IPS-18c (cell line): ENCODE results near the gene HECTD4.
"Not testable (repeated sequence)": the region's sequence is repeated elsewhere in the genome, so short reads cannot be mapped to it uniquely, and the experiment has no call there.

Source experiments
- H3K4me3 ChIP-seq: 2 replicates; pipeline ENCODE4 v1.7.0; 2013; ENCODE audit warnings: low read depth, mild to moderate bottlenecking, low read length, moderate library complexity; ENCODE audit not compliant: insufficient read depth
- H3K9me3 ChIP-seq: one replicate; pipeline ENCODE4 v1.6.1; 2013; ENCODE audit warnings: mild to moderate bottlenecking, low read length, moderate library complexity; ENCODE audit not compliant: control insufficient read depth, insufficient read depth

Gene HECTD4

DNA sequence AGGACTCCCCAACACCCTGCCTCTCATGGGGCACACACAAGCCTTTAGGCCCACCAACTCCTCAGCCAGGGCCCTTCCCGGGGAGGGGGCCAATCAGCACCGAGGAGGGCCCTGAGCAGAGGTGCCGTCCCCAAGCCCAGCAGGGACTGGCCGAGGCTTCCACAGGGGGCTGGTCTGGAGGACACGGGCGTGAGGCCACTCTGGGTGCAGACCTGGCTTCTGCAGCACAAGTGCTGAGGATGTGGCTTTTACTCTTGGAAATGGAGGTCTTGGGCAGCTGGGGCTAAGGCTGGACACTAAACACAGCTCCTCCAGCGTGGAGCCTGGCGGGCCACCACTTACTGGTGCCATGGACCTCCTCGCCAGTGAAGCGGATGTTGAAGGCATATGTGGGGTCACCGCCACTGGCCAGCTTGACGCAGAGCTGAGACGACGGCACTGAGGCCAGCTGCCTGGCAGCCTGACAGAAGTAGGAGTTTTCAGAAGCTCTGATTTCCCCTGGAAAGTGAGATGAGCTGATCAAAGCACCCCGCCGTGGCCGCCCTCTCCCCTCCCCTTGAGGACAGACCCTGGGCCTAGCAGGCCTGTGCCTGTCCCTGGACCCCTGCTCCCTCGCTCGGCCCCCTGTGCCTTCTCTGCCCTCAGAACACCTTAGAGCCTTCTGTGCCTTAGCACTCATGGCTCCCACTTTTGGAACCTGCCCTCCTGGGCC, 212.9 kb downstream of the HECTD4 start:
- Histone ChIP-seq H3K4me3 (no peak overlapping the region), H3K9me3 (no peaks in the 10 kb centered on the region)

DNA sequence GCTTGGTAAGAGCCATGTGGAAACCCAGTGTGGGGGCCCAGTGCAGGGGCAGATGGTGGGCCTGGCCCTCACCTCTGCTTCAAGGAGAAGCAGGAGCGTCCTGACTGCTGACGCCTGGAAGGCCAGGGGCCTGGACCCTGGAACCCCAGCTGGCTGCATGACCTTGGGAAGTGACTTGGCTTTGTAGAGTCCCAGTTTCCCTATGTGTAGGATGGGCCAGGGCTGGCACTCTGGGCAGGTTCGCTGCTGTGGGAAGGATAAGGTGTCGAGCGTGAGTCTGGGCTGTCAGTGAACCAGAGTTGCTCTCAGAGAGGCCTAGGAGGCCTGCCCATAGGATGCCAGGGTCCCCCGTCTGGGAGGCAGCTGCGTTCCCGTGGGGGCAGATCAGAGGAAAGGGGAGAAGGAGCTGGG, 213.7 kb downstream of the HECTD4 start:
- H3K9me3 ChIP-seq: no peaks in the 10 kb centered on the region
- H3K4me3 ChIP-seq: no peak overlapping the region

- Histone ChIP-seq H3K9me3 (no peaks in the 10 kb centered on the region), H3K4me3 (no peak overlapping the region)
Measured at GRCh38 chr12:112167718-112168525, 214.3 kb downstream of the HECTD4 start.

- no peaks in the 10 kb centered on the region for H3K9me3 ChIP-seq
- no peak overlapping the region for H3K4me3 ChIP-seq
Measured at GRCh38 chr12:112167031-112167461, 215.2 kb downstream of the HECTD4 start.

GRCh38 chr12:112166051-112167015, 215.9 kb downstream of the HECTD4 start:
- Histone ChIP-seq H3K9me3 (no peaks in the 10 kb centered on the region), H3K4me3 (no peak overlapping the region)

DNA sequence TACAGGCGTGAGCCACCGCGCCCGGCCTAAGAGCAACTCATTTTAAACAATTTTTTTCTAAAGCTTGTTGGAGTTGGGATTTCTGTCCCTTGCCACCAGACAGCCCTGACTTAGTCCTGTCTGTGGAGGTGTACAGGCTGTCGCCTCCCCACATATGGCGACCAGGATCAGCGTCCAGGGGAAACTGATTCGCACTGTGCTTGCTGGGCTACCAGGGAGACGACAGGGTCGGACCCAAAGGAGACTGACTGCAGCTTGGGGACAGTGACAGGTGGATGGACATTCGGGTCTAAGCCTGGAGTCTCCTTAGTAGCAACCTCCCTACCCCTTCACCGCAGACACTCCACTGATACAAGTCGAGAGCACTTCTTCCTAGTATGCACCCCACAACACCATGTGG, 216.6 kb downstream of the HECTD4 start:
- Histone ChIP-seq H3K4me3 (no peak overlapping the region), H3K9me3 (no peaks in the 10 kb centered on the region)

- H3K9me3 ChIP-seq: no peaks in the 10 kb centered on the region
- no peak overlapping the region for H3K4me3 ChIP-seq
Measured at GRCh38 chr12:112164011-112164660, 218.1 kb downstream of the HECTD4 start.

DNA sequence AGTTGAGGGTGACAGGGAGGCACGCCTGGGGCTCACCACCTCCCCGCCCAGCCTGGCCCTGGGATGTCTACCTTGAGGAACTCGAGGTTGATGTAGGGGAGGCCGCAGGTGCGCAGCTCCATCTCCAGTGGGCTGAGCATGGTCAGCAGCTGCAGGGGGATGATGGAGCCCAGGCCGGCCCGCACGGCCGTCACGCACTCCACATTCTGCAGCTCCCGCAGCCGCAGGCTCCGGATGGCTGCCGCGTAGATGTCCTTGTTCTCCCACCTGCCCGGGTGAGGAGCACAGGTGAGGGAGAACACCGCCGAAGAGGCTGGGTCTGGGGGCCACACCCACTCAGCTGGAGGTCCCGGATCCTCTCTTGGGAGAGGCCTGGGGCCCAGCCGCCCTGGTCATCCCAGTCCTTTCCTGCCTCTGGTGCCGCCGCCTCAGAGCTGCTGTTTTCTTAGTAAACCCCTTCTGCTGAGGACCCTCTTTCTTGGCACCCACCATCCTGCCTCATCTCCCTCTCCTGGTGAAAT, 218.7 kb downstream of the HECTD4 start:
- Histone ChIP-seq H3K9me3 (no peaks in the 10 kb centered on the region), H3K4me3 (no peak overlapping the region)

DNA sequence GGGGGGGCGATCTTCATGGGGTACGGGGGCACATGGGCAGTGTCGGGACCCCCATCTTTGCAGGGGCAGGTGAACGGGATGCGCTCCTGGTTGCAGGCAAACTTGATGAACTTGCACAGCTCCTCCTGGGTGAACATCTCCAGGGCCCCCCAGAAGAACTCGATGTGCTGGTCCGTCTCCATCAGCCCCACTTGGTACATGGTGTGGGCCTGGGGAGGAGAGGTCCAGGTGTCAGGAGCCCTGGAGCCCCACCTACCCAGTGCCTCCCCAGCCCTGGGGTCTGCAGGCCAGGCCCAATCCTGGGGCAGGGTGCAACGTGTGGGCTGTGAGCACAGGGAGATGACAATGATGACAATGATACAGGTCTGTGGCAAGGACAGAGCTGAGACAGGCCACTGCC, 219.2 kb downstream of the HECTD4 start:
- Histone ChIP-seq H3K9me3 (no peaks in the 10 kb centered on the region), H3K4me3 (no peak overlapping the region)

- no peaks in the 10 kb centered on the region for H3K9me3 ChIP-seq
- H3K4me3 ChIP-seq: no peak overlapping the region
Measured at GRCh38 chr12:112162241-112162790, 219.9 kb downstream of the HECTD4 start.

DNA sequence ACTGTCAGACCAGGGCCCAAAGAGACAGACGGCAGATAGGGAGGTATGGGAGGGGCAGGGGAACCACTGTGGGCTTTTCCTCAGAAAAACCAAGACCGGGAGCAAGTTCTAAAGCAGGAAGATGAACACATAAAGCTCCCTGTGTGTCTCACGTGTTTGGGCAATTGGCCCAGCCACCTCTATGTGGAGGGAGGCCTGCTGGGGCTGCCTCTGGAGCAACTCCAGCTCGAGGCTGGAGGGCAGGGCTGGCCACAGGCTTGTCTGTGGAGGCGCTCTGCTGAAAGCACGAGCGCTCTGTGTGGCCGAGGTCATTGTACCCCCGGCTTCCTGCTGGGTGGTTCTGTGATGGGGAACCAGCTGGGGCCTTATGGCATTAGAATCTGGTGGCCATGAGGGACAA, 220.5 kb downstream of the HECTD4 start:
- H3K9me3 ChIP-seq: no peaks in the 10 kb centered on the region
- H3K4me3 ChIP-seq: no peak overlapping the region

- no peak overlapping the region for H3K4me3 ChIP-seq
- no peaks in the 10 kb centered on the region for H3K9me3 ChIP-seq
Measured at GRCh38 chr12:112160611-112161010, 221.6 kb downstream of the HECTD4 start.

GRCh38 chr12:112159146-112159541, 223.1 kb downstream of the HECTD4 start:
- Histone ChIP-seq H3K4me3 (no peak overlapping the region), H3K9me3 (no peaks in the 10 kb centered on the region)

DNA sequence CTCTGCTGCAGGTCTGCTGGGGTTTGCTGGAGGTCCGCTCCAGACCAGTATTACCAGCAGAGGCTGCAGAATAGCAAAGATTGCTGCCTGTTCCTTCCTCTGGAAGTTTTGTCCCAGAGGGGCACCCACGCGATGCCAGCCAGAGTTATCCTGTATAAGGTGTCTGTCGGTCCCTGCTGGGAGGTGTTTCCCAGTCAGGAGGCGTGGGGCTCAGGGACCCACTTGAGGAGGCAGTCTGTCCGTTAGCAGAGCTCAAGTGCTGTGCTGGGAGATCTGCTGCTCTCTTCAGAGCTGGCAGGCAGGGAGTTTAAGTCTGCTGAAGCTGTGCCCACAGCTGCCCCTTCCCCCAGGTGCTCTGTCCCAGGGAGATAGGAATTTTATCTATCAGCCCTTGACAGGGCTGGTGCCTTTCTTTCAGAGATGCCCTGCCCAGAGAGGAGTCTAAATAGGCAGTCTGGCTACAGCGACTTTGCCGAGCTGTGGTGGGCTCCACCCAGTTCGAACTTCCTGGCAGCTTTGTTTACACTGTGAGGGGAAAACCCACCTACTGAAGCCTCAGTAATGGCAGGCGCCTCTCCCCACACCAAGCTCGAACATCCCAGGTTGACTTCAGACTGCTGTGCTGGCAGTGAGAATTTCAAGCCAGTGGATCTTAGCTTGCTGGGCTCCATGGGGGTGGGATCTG, 223.6 kb downstream of the HECTD4 start:
- not testable (repeated sequence) for H3K4me3 ChIP-seq, H3K9me3 ChIP-seq

- Histone ChIP-seq H3K4me3 (no peak overlapping the region), H3K9me3 (no peaks in the 10 kb centered on the region)
Measured at GRCh38 chr12:112153893-112154219, 228.4 kb downstream of the HECTD4 start.

DNA sequence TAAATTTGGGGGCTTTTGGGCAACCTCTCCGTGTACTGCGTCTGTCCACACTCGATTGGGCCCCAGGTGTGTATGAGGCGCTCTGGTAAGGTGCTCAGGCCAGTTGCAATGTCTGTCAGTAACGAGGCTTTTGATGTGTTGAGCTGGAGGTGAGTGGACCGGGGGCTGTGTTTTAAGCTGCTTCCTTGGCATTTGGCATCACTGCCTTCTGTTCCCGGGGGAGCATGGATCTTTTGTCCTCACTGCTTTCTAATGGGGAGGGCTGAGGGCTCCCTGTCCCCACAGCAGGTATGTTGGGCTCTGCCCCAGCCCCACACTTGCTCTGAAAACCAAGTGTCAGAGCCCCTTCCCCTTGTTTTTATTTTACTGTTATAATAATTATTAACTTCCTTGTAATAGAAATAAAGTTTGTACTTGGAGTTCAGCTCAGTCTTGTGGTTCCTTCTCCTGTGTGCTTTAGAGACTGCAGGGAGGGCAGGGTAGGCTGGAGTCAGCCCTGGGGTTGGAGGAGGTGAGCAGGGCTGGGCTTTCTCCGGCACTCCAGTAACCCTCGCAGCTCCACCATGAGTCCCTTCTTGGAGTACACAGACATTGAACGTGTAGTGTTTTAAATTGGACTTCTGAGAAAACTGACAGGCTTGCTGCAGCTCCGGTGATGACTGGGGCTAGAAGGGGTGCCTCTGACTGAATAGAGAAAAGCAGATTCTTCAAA, 228.9 kb downstream of the HECTD4 start:
- no peak overlapping the region for H3K4me3 ChIP-seq
- H3K9me3 ChIP-seq: no peaks in the 10 kb centered on the region
